Daoy (cell line): ENCODE data around the gene FAM32A. TPM values are rescaled to one million over a fixed set of nuclear protein-coding genes. Genes with fewer than 3 reads are reported as not detected.

Experiments used
- DNase-seq: peaks from one replicate; pipeline ENCODE4 v3.0.0-alpha.2; 2015; ENCODE audit warnings: low read depth
- total RNA-seq: library from RNA; depleted of rRNA; stranded (reverse); fragments of >200 nt; shearing (Covaris generic); gene quantifications from 2 replicates; pipeline ENCODE4 v1.2.3, GENCODE V29; 2014

FAM32A gene
- total RNA-seq, 1 experiment from 2014 or later, result 233 TPM

GRCh38 chr19:16202320-16203255 lies 17.4 kb downstream of the FAM32A start:
- no peak for DNase-seq

DNA sequence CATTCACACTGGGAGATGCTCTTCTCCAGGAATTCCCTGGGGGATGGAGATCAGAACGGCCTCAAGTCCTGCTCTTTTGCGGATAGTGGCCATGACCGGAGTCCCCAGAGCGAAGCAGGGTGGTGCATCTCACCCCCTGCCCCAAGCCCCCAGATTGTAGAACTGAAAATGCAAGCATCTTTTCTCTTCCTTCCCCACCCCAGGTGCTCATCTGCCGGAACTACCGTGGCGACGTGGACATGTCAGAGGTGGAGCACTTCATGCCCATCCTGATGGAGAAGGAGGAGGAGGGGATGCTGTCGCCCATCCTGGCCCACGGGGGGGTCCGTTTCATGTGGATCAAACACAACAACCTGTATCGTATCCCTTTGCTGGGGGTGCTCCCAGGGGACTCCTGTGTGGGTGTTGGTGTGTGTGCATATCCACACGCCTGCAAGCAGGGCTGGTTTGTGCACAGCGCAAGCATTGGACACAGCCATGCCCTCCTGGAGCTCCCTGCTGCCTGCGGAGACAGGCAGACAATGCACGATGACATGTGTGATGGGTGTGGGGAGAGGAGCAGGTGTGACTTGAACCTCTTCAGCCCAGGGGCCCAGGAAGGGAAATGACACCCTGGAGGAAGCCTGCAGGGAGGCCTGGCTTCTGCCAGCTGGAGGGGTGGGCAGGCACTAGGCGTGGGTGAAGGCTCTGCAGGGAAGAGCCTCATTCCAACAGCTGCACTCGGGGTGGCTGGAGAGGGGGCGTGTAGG lies 18.2 kb downstream of the FAM32A start:
- no peak for DNase-seq

GRCh38 chr19:16204005-16204294 lies 18.7 kb downstream of the FAM32A start:
- DNase-seq, result no peak

DNA sequence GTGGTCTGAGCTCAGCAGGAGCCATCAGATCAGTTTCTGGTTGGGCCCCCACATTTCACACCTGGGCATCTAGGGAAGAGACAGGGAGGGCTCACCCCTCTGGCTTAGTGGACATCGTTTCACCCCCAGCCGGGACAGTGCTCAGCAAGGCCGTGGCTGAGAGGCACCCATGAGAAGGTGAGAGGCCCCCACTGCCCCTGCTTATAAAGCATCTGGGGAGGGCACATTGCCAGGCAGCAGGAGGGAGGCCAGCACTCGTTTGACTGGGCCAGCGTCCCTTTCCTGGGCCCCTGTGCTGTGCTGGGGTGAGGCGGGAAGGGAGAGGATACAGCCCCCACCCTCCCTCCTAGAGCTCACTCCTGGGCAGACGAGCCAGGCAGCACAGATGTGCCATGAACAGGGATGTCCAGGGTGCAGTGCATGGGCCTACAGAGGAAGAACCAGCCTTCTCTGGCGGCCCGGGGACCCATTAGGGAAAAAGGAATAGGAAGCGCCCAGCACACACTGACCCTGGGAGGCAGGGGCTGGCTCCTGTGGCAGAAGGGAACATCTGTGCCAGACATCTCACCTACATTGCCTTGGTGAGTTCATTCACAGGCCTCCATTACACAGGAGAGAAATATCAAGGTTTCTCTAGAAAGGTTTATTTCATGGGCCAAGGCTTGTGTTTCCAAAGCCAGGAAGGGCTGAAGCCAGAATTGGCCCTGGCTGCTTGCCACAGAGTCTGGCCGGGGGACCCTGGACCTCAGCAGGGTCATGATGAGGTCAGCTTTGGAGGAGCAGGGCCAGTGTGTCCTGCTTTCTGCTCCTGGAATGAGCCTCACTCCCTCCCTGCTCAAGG lies 20.2 kb downstream of the FAM32A start:
- no peak for DNase-seq

- DNase-seq, result no peak
These were observed 20.9 kb downstream of the FAM32A start for GRCh38 chr19:16206046-16206605.

- DNase-seq, result no peak
These were observed 21.4 kb downstream of the FAM32A start for GRCh38 chr19:16206637-16207036.

- no peak for DNase-seq
These were observed 21.9 kb downstream of the FAM32A start for GRCh38 chr19:16207063-16207462.

- no peak for DNase-seq
These were observed 22.3 kb downstream of the FAM32A start for GRCh38 chr19:16207490-16208025.

DNA sequence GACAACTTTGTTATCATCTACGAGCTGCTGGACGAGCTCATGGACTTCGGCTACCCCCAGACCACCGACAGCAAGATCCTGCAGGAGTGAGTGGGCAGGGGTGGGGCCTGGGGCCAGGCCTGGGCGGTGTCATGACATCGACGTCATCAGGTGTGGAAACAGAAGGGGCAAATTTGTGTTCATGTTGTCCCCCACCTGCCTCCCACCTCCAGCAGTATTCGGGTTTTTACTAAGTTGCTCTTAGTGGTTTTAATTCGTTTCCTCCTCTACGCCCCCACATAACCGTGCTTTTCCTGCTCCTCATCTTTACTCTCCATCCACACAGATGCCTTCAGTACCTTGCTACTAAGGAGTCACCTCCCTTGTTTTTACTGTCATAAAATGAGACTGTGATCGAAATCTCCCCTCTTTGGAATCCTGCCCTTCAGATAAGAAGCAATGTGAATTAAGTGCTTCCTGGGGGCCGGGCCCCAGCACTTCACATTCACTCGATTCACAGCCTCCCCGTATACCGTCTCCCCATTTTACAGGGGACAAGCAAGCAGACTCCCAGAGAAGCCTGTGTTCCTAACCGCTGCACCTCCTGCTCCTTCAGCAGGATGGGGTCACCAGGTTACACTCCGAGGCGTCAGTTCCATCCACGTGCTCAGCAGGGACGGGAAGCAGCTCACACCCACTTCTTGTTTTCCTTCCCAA lies 23.0 kb downstream of the FAM32A start:
- no peak for DNase-seq

DNA sequence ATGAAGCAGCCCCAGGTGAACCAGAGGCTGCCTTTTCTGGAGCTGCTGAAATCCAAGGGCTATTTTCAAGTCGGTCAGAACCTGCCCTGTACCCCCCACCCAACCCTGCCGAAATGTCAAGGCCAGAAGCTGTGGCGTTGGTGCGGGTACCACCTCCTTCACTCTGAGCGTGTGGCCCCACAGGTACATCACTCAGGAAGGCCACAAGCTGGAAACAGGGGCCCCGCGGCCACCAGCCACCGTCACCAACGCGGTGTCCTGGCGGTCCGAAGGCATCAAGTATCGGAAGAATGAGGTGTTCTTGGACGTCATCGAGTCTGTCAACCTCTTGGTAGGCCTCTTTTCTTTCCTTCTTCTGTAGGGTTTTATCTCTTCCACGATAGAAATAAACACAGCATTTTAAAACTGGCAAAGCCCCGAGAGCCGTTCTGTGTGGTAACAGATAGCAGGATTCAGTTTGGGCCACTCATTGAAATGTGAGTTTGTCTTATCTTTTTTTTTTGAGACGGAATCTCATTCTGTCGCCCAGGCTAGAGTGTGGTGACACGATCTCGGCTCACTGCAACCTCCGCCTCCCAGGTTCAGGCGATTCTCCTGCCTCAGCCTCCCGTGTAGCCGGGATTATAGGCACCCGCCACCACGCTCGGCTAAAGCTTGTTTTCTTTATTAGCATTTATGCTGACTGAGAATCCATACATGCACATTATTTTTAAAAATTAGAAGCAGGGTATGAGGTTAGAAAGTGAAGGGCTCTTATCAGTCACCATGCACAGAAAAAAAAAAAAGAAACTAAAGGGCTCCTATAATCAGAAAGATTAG lies 23.8 kb downstream of the FAM32A start:
- no peak for DNase-seq

- DNase-seq, result no peak
These were observed 25.0 kb downstream of the FAM32A start for GRCh38 chr19:16210168-16210567.

GRCh38 chr19:16213076-16213475 lies 27.9 kb downstream of the FAM32A start:
- no peak for DNase-seq

GRCh38 chr19:16216744-16217670 lies 31.8 kb downstream of the FAM32A start:
- no peak for DNase-seq

DNA sequence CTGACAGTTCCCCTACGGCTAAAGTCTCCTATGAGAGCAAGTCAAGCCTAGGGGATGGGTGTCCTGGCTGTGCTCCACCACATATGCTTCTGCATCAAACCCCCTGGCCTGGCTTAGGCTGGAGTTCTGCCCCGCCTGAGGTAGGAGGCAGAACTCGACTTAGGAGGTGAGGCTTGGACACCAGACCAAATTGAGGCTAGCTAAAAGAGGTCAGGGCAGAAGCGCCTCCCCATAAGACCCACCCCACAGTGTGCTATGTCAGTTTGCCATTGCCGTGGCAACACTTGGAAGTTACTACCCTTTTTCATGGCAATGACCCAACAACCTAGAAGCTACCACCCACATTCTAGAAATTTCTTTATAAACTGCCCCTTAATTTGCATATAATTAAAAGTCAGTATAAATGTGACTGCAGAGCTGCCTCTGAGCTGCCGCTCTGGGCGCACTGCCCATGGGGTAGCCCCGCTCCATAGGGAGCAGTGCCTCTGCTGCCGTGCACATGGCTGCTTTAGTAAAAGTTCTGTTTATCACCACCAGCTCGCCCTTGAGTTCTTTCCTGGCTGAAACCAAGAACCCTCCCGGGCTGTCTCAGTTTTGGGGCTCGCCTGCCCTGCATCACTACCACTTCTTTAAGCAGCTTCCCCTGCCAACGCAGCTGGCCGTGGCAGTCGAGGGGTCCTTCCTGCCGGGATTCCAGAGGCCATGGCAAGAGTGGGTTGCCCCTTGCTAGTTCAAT lies 32.7 kb downstream of the FAM32A start:
- no peak for DNase-seq

GRCh38 chr19:16218851-16219250 lies 33.6 kb downstream of the FAM32A start:
- no peak for DNase-seq

DNA sequence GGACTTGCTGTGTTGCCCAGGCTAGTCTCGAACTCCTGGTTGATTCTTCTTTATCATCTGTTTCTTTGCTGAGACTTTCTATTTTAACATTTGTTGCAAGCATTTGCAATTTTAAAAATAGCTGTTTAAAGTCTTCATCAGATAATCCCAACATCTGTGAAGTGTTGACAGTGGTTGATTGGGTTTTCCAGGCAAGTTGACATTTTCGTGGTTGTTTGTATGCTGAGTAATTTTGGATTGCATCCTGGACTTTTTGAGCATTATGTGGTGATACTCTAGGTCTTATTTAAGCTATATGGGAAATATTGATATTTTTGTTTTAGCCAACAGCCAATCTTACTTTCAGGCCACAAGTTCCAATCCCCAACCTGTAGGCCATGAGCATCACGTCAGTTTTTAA lies 37.6 kb downstream of the FAM32A start:
- DNase-seq, result no peak

DNA sequence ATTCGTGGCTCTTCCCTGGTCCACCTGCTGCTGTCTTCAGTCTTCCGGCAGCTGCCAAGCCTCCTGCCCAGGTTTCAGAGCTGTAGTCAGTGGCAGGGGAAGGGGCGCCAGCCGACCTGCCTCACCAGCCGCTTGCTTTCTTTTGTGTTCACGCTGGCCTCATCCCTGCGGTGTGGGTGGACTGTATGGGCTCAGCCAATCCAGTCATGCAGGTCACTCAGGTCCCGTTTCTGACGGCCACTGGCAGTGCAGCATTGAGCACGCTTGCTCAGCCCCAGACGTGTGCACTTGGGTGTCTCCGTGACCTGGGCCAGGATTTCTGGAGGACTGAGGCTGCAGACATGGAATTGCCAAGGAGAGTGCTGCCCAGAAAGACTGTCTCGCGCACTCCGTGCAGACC lies 38.5 kb downstream of the FAM32A start:
- no peak for DNase-seq

GRCh38 chr19:16224293-16225045 lies 39.3 kb downstream of the FAM32A start:
- no peak for DNase-seq
